DOHH2 (cell line): Measurements from ENCODE around the gene CACNA2D3.

ENCODE experiments used
- H3F3A ChIP-seq: fragments of 200-600 bp; sonication (generic), shearing (Covaris generic); 2 replicates; pipeline ENCODE4 v1.6.0; 2016; ENCODE audit warnings: antibody characterized with exemption, mild to moderate bottlenecking; ENCODE audit not compliant: control insufficient read depth, insufficient read depth
- H3K27ac ChIP-seq: fragments of 200-600 bp; sonication (generic); 2 replicates; pipeline ENCODE4 v1.5.1; 2014; ENCODE audit warnings: low read depth, mild to moderate bottlenecking, low read length, moderate library complexity
- H3K27me3 ChIP-seq: fragments of 200-600 bp; sonication (generic); 2 replicates; pipeline ENCODE4 v1.6.1; 2014; ENCODE audit warnings: mild to moderate bottlenecking, low read length, mixed read lengths; ENCODE audit not compliant: control insufficient read depth
- H3K36me3 ChIP-seq: fragments of 200-600 bp; sonication (generic); 2 replicates; pipeline ENCODE4 v1.6.1; 2014; ENCODE audit warnings: mild to moderate bottlenecking, low read length, moderate library complexity, mixed read lengths; ENCODE audit not compliant: control insufficient read depth
- H3K4me1 ChIP-seq: fragments of 200-600 bp; sonication (generic); 2 replicates; pipeline ENCODE4 v1.6.1; 2014; ENCODE audit warnings: mild to moderate bottlenecking, low read length, mixed read lengths; ENCODE audit not compliant: control insufficient read depth
- H3K4me2 ChIP-seq: fragments of 200-600 bp; sonication (generic); 2 replicates; pipeline ENCODE4 v1.6.0; 2014; ENCODE audit warnings: mild to moderate bottlenecking, low read length, moderate library complexity
- H3K4me3 ChIP-seq: fragments of 200-600 bp; sonication (generic); 2 replicates; pipeline ENCODE4 v1.5.1; 2014; ENCODE audit warnings: mild to moderate bottlenecking, low read length, mixed read lengths
- H3K79me2 ChIP-seq: fragments of 200-600 bp; sonication (generic); 2 replicates; pipeline ENCODE4 v1.6.1; 2014; ENCODE audit warnings: mild to moderate bottlenecking, low read length, mixed read lengths; ENCODE audit not compliant: control insufficient read depth
- H3K9me2 ChIP-seq: fragments of 200-600 bp; sonication (generic); replicated peaks from 2 replicates; pipeline ENCODE4 v1.6.1; 2014; ENCODE audit warnings: mild to moderate bottlenecking, low read length, mixed read lengths; ENCODE audit not compliant: control insufficient read depth
- H3K9me3 ChIP-seq: fragments of 200-600 bp; sonication (generic); 2 replicates; pipeline ENCODE4 v1.6.1; 2014; ENCODE audit warnings: antibody characterized with exemption, low read length, mixed read lengths; ENCODE audit not compliant: control insufficient read depth, insufficient read depth
- H4K20me1 ChIP-seq: fragments of 200-600 bp; sonication (generic); 2 replicates; pipeline ENCODE4 v1.6.0; 2014; ENCODE audit warnings: low read depth, mild to moderate bottlenecking, antibody characterized with exemption, low read length, moderate library complexity; ENCODE audit not compliant: control insufficient read depth, insufficient read depth
- EZH2phosphoT487 ChIP-seq: fragments of 200-600 bp; sonication (generic); IDR thresholded peaks from 2 replicates; pipeline ENCODE4 v1.6.1; 2017; ENCODE audit warnings: borderline replicate concordance, mild to moderate bottlenecking, antibody characterized with exemption, low read length, moderate library complexity, mixed read lengths
- TF ChIP-seq, protein P1 (sequence below): fragments of 200-600 bp; sonication (generic); IDR thresholded peaks from one replicate; pipeline ENCODE4 v1.5.1; 2014; ENCODE audit warnings: antibody characterized with exemption, mild to moderate bottlenecking, low read depth, low read length; ENCODE audit not compliant: poor library complexity, severe bottlenecking

Gene CACNA2D3

DNA sequence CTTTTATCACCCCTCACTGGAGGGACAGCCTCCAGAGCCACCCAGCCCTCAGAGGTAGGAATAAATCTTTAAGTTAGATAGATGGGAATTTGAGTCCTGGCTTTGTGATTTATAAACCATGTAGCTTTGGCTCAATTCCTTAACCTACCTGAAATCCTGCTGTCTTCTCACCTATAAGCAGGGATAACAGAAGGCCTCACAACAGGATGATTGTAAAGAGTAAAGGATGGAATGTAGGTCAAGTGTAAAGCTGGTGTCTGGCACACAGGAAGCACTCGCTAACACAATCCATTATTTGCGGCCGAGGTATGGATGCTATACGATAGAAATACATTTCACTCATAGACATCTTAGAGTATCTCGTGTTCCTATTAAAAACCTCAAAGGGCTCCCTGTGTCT is 968.4 kb downstream of the CACNA2D3 start:
- Histone ChIP-seq H3K27ac (no peak overlapping the region), H3K27me3 (no peaks in the 10 kb centered on the region)

DNA sequence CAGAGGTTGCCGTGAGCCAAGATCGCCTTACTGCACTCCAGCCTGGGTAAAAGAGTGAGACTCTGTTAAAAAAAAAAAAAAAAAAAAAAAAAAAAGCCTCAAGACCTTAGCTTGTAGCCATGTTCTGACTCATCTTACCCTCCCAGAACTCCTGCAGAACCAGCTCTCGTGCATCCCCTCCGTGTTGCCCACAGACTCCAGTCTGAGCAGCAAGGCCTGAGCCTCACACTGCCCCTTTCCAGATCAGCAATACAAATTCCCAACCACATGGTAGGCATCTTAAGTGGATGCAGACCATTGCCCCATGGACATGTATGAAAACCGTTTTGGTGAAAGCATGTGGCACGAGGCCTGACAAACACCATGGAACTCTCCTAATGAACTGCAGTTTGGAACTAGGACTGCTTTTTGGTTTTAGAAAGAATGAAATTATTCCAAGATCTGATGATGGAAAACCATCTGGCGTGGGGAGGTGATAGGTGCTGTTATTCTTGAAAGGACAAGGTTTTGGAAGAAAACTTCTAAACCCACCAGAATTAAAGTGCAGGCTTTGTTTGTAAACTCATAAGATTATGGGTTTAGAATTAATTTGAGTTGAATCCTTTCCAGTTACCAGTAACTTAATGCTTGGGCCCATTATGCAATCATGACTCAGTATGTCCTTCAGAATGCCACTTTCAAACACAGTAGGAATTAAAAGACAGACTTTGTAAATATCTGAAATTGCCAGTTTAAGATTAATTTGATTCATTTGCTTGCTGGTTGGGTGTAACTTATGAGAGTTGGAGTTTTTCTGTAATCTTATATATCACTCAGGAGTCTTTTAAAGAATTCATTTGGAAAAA is 969.3 kb downstream of the CACNA2D3 start:
- Histone ChIP-seq H3K27ac (no peak overlapping the region), H3K9me3 (no peaks in the 10 kb centered on the region), H3K36me3 (no peaks in the 10 kb centered on the region), H3K4me2 (no peak overlapping the region), H3K9me2 (no peaks in the 10 kb centered on the region), H3K4me3 (no peak overlapping the region), H3F3A (no peaks in the 10 kb centered on the region), H3K27me3 (no peaks in the 10 kb centered on the region), H3K4me1 (no peaks in the 10 kb centered on the region), H3K79me2 (no peaks in the 10 kb centered on the region), H4K20me1 (no peaks in the 10 kb centered on the region)
- TF ChIP-seq, protein P1, sequence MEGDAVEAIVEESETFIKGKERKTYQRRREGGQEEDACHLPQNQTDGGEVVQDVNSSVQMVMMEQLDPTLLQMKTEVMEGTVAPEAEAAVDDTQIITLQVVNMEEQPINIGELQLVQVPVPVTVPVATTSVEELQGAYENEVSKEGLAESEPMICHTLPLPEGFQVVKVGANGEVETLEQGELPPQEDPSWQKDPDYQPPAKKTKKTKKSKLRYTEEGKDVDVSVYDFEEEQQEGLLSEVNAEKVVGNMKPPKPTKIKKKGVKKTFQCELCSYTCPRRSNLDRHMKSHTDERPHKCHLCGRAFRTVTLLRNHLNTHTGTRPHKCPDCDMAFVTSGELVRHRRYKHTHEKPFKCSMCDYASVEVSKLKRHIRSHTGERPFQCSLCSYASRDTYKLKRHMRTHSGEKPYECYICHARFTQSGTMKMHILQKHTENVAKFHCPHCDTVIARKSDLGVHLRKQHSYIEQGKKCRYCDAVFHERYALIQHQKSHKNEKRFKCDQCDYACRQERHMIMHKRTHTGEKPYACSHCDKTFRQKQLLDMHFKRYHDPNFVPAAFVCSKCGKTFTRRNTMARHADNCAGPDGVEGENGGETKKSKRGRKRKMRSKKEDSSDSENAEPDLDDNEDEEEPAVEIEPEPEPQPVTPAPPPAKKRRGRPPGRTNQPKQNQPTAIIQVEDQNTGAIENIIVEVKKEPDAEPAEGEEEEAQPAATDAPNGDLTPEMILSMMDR = no peak

More for the DNA sequence above, 968.4 kb downstream of the CACNA2D3 start:
- Histone ChIP-seq H3K9me3 (no peaks in the 10 kb centered on the region), H3K4me3 (no peak overlapping the region), H4K20me1 (no peaks in the 10 kb centered on the region), H3F3A (no peaks in the 10 kb centered on the region), H3K4me2 (no peak overlapping the region), H3K9me2 (no peaks in the 10 kb centered on the region), H3K4me1 (no peaks in the 10 kb centered on the region), H3K36me3 (no peaks in the 10 kb centered on the region), H3K79me2 (no peaks in the 10 kb centered on the region)
- TF ChIP-seq, protein P1 = no peak

DNA sequence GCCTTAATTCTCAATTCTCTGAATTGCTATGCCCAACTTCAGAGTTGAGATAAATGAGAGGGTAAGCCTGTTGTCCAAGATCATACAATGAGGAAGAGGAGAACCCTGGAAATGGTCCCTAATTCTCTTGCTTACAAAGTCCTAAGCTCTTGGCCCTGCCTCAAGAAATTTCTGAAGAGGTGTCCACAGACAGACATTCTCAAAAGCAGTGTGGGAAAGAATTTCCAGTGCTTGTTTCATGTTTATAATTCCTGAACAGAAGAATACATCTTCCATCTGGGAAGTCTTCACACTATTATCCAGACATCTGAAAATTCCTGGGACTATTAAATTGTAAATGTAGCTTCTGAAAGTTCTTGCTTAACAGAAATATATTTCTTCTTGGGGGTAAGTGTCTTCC is 972.3 kb downstream of the CACNA2D3 start:
- Histone ChIP-seq H3F3A (no peaks in the 10 kb centered on the region), H3K27ac (no peak overlapping the region), H3K4me2 (no peak overlapping the region), H3K27me3 (no peaks in the 10 kb centered on the region), H3K36me3 (no peaks in the 10 kb centered on the region), H4K20me1 (no peaks in the 10 kb centered on the region), H3K4me1 (no peaks in the 10 kb centered on the region), H3K9me3 (no peaks in the 10 kb centered on the region), H3K9me2 (no peaks in the 10 kb centered on the region), H3K79me2 (no peaks in the 10 kb centered on the region), H3K4me3 (no peak overlapping the region)
- TF ChIP-seq, protein P1 = no peak
- no peak for TF ChIP-seq EZH2phosphoT487
